Stomach (tissue), 4 donors: ENCODE data around the gene SEC14L2.

Experiments used
- EP300 ChIP-seq: sonication (generic); formaldehyde crosslinking; IDR thresholded peaks from one replicate; pipeline ENCODE4 v1.6.1; 2017; ENCODE audit warnings: antibody characterized with exemption
- POLR2A ChIP-seq, 4 donors: fragments of 450-650 bp; IDR thresholded peaks; one replicate each; pipeline ENCODE4 v1.6.1; 2016; ENCODE audit warnings: antibody characterized with exemption in 4 of 4, control low read depth in 2 of 4, mild to moderate bottlenecking in 1 of 4, moderate library complexity in 1 of 4
- POLR2AphosphoS5 ChIP-seq, 3 donors: sonication (generic); formaldehyde crosslinking; IDR thresholded peaks; one replicate each; pipeline ENCODE4 v1.6.1; 2016; ENCODE audit warnings: antibody characterized with exemption in 3 of 3
- TF ChIP-seq, protein P1 (sequence below), 7 experiments: fragments of 450-650 bp in 4 of 7; fragments of 200-600 bp in 3 of 7; sonication (generic) in 3 of 7; IDR thresholded peaks; one replicate each; pipeline ENCODE4 v1.5.1; 2016 to 2019; ENCODE audit warnings: antibody characterized with exemption in 7 of 7, control low read depth in 2 of 7, mild to moderate bottlenecking in 1 of 7

DNA sequence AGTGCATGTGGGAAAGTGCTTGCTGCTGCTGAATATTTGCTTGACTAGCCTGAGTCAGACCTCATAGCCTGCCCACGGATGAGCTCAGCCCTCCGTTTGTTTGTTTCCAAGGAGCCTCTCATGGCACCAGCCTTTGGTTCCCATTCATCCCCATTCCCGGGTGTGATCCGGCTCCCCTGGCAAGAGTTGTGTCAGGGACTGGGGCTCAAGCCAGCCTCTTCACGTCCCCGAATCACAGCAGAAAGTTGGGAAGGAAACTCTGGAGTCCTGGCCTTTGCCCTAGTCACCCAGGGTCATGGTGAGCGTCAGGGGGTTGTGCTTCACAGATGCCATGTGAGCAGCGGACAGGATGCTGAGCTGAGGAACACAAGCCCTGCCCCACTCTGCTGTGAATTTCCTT, 61.2 kb downstream of the SEC14L2 start:
- TF ChIP-seq, protein P1, sequence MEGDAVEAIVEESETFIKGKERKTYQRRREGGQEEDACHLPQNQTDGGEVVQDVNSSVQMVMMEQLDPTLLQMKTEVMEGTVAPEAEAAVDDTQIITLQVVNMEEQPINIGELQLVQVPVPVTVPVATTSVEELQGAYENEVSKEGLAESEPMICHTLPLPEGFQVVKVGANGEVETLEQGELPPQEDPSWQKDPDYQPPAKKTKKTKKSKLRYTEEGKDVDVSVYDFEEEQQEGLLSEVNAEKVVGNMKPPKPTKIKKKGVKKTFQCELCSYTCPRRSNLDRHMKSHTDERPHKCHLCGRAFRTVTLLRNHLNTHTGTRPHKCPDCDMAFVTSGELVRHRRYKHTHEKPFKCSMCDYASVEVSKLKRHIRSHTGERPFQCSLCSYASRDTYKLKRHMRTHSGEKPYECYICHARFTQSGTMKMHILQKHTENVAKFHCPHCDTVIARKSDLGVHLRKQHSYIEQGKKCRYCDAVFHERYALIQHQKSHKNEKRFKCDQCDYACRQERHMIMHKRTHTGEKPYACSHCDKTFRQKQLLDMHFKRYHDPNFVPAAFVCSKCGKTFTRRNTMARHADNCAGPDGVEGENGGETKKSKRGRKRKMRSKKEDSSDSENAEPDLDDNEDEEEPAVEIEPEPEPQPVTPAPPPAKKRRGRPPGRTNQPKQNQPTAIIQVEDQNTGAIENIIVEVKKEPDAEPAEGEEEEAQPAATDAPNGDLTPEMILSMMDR (IDR thresholded peaks at IDR 0.05), result no peak
- TF ChIP-seq EP300 (no peak), POLR2A (IDR thresholded peaks at IDR 0.05) (no peak), POLR2AphosphoS5 (IDR thresholded peaks at IDR 0.05) (no peak)
